ENCODE results near the gene PIN1.

DNA sequence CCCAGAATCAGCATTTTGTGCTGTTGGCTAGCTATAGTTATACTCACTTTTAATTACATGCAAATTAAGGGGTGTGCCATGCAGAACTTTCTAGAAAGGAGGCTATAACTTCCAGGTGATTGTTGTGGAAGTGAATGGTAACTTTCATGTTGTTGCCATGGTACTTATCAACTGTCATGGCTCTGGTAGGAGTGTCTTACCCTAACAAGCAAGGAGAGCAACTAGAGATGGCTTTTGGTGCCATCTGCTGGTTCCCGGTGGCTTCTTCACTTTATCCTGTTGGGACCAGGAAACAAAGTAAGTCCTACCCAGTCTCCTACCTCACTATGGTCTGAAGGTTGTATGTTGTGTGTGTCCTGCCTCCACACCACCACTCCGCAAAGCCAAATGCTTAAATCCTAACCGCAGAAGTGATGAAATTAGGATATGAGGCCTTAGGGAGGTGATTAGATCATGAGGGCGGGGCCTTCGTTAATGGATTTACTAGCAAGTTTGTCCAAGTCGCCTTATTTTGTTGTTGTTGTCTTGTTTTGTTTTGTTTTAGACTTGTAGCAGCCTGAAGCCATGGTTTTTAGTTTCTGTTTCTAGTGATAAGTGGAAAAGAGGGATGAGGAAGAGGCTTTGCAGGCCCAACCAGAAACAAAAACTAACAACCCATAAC is 38.9 kb upstream of the PIN1 start:
- TF ChIP-seq EZH2 (IDR thresholded peaks at IDR 0.05; ENCODE audit: borderline replicate concordance, insufficient read depth, low read length, poor library complexity, severe bottlenecking) = no peak
- TF ChIP-seq, protein P1, sequence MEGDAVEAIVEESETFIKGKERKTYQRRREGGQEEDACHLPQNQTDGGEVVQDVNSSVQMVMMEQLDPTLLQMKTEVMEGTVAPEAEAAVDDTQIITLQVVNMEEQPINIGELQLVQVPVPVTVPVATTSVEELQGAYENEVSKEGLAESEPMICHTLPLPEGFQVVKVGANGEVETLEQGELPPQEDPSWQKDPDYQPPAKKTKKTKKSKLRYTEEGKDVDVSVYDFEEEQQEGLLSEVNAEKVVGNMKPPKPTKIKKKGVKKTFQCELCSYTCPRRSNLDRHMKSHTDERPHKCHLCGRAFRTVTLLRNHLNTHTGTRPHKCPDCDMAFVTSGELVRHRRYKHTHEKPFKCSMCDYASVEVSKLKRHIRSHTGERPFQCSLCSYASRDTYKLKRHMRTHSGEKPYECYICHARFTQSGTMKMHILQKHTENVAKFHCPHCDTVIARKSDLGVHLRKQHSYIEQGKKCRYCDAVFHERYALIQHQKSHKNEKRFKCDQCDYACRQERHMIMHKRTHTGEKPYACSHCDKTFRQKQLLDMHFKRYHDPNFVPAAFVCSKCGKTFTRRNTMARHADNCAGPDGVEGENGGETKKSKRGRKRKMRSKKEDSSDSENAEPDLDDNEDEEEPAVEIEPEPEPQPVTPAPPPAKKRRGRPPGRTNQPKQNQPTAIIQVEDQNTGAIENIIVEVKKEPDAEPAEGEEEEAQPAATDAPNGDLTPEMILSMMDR (IDR thresholded peaks at IDR 0.05; ENCODE audit: poor library complexity, severe bottlenecking) = peak; percentile 97
- TF ChIP-seq SMC3 (conservative IDR thresholded peaks at IDR 0.05; ENCODE audit: poor library complexity) = peak; percentile 98
- no peak for TF ChIP-seq TAF1 (IDR thresholded peaks at IDR 0.05; ENCODE audit: low read depth)
- TF ChIP-seq POLR2AphosphoS5 (IDR thresholded peaks at IDR 0.05) = no peak
